Muscle of leg (tissue), 16 donors: ENCODE results near the gene PRKRIP1. TPM values are rescaled to one million over a fixed set of nuclear protein-coding genes. Genes with fewer than 3 reads are reported as not detected.
"Not testable (repeated sequence)": the region's sequence is repeated elsewhere in the genome, so short reads cannot be mapped to it uniquely, and the experiment has no call there.

Experiments used
- DNase-seq: peaks from one replicate; pipeline ENCODE4 v3.0.0; 2013
- H3K27ac ChIP-seq: one replicate; pipeline ENCODE4 v1.5.1; 2013; ENCODE audit warnings: mild to moderate bottlenecking, low read length, control low read depth
- H3K27me3 ChIP-seq: one replicate; pipeline ENCODE4 v1.6.1; 2013; ENCODE audit warnings: low read length; ENCODE audit not compliant: control insufficient read depth, insufficient read depth
- H3K36me3 ChIP-seq: one replicate; pipeline ENCODE4 v1.6.1; 2013; ENCODE audit warnings: low read length; ENCODE audit not compliant: control insufficient read depth, insufficient read depth
- H3K4me1 ChIP-seq: one replicate; pipeline ENCODE4 v1.6.1; 2013; ENCODE audit warnings: low read length; ENCODE audit not compliant: control insufficient read depth, insufficient read depth
- H3K4me3 ChIP-seq: one replicate; pipeline ENCODE4 v1.5.1; 2013; ENCODE audit warnings: low read length, control low read depth
- H3K9me3 ChIP-seq: replicated peaks from 2 replicates; pipeline ENCODE4 v1.6.1; 2013; ENCODE audit warnings: low read depth, low read length; ENCODE audit not compliant: control insufficient read depth
- WGBS: methylation state at CpG from one replicate; pipeline ENCODE4 v1.1.5; 2013; ENCODE audit warnings: missing lambda C conversion rate; ENCODE audit not compliant: insufficient coverage; 5-methylcytosine and 5-hydroxymethylcytosine counted together
- long read RNA-seq, 11 donors: transcript quantifications; one replicate each; lab custom pipeline, GENCODE V29; 2026
- polyA plus RNA-seq, 8 donors: library from polyadenylated mRNA; unstranded; fragments of 120-200 nt; gene quantifications; one replicate each; pipeline versions ENCODE4 v1.2.1 to v1.2.3, GENCODE V29; 2013; ENCODE audit warnings: inconsistent platforms in 1 of 8, low replicate concordance in 1 of 8; ENCODE audit not compliant: insufficient read length in 8 of 8, insufficient read depth in 1 of 8
- total RNA-seq: library from RNA; stranded (reverse); fragments of 120-200 nt; gene quantifications from one replicate; pipeline ENCODE4 v1.2.4, GENCODE V29; 2013

PRKRIP1 gene, protein sequence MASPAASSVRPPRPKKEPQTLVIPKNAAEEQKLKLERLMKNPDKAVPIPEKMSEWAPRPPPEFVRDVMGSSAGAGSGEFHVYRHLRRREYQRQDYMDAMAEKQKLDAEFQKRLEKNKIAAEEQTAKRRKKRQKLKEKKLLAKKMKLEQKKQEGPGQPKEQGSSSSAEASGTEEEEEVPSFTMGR
- 26.4 TPM for total RNA-seq
- 10 to 100 TPM; 24.9 to 33.5 (median 29.4) TPM for polyA plus RNA-seq
- long read RNA-seq, donor 1, partial matches to known transcripts, result 0 of 2 reads
- long read RNA-seq, donor 1, other reads (novel, unspliced or antisense), result 0 of 2 reads
- long read RNA-seq, donor 2, result 0 reads
- long read RNA-seq, donor 3, transcript PRKRIP1-201 (6 exons, 2,159 nt), result major isoform, 9 of 234 reads
- long read RNA-seq, donor 3, partial matches to known transcripts, result 222 of 234 reads
- long read RNA-seq, donor 3, other reads (novel, unspliced or antisense), result 0 of 234 reads
- long read RNA-seq, donor 4, partial matches to known transcripts, result 0 of 3 reads
- long read RNA-seq, donor 4, other reads (novel, unspliced or antisense), result 0 of 3 reads
- long read RNA-seq, donor 5, transcript PRKRIP1-201 (6 exons, 2,159 nt), result major isoform, 10 of 332 reads
- long read RNA-seq, donor 5, partial matches to known transcripts, result 307 of 332 reads
- long read RNA-seq, donor 5, other reads (novel, unspliced or antisense), result 14 of 332 reads
- long read RNA-seq, donor 6, transcript PRKRIP1-201 (6 exons, 2,159 nt), result major isoform, 6 of 351 reads
- long read RNA-seq, donor 6, partial matches to known transcripts, result 336 of 351 reads
- long read RNA-seq, donor 6, other reads (novel, unspliced or antisense), result 6 of 351 reads
- long read RNA-seq, donor 7, transcript PRKRIP1-201 (6 exons, 2,159 nt), result major isoform, 5 of 208 reads
- long read RNA-seq, donor 7, partial matches to known transcripts, result 198 of 208 reads
- long read RNA-seq, donor 7, other reads (novel, unspliced or antisense), result 5 of 208 reads
- long read RNA-seq, donor 8, partial matches to known transcripts, result 0 of 2 reads
- long read RNA-seq, donor 8, other reads (novel, unspliced or antisense), result 0 of 2 reads
- long read RNA-seq, donor 9, partial matches to known transcripts, result 135 of 139 reads
- long read RNA-seq, donor 9, other reads (novel, unspliced or antisense), result 0 of 139 reads
- long read RNA-seq, donor 10, transcript PRKRIP1-201 (6 exons, 2,159 nt), result major isoform, 5 of 17 reads
- long read RNA-seq, donor 10, partial matches to known transcripts, result 11 of 17 reads
- long read RNA-seq, donor 10, other reads (novel, unspliced or antisense), result 0 of 17 reads
- long read RNA-seq, donor 11, transcript PRKRIP1-201 (6 exons, 2,159 nt), result major isoform, 7 of 148 reads
- long read RNA-seq, donor 11, partial matches to known transcripts, result 140 of 148 reads
- long read RNA-seq, donor 11, other reads (novel, unspliced or antisense), result 0 of 148 reads

DNA sequence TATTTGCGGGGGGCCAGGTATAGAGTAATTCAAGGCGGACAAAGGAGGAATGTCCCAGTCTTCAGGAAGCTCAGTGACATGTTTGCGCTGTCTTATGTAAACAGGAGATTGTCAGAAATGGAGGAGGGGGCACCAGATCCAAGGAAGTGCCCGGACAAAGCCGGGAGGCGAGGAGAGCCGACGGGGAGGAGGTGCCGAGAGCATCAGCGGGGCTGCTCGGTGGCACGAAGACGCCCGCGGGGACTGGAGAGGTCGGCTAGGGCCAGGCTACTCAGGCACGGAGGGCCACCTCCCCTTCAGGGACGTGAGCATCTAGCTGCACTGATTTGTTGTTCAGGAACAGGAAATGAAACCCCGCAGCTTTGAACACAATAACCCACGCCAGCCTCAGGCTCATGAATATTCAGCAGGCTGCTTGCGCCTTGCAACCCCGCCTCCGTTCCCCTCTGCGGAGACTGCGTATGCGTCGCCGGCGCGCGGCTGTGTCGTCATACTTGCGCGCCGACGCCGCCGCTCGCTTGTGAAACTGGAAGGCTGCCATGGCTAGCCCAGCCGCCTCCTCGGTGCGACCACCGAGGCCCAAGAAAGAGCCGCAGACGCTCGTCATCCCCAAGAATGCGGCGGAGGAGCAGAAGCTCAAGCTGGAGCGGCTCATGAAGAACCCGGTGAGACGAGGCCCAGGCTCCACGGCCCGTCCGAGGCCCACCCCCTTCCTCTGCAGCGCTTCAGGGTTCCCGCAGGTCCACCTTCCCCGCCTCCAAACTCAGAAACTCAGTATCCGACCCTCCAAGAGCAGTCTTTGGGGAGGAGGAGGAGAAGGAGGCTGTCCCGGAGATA lies at the start of gene PRKRIP1:
Gene PRKRIP1, plus strand, starts transcription at position 491 of the 837 bp plus-strand sequence. Its CDS starts 49 bp downstream, at position 540.
- Histone ChIP-seq H3K9me3 (no peaks in the 10 kb centered on the region), H3K4me3 (peak within 1 kb of the TSS; percentile 94), H3K27me3 (no peaks in the 10 kb centered on the region), H3K36me3 (peaks cover 33% of the 10 kb centered on the region), H3K4me1 (peaks cover 7% of the 10 kb centered on the region), H3K27ac (peak within 1 kb of the TSS; percentile 93)
- peak; percentile 96 for DNase-seq
- WGBS, result under 1% methylated on average over 50 of the region's 59 CpGs

DNA sequence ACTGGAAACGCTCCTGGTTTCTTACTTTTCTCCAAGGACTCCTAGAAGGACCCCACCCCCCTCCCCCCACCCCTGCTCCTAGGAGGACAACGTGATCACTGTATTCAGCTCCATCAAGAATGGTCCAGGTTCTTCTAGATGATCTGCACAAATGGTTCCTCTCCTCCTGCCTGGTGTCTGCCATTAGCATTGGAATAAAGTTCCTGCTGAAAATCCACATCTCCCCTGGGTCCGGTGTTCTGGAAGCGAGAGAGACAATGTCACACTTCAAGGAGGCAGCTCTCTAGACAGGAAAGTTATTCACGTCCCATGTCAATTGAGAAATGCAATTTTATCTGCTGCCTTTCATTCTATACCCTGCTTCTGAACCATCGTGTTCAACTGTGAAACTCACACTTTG lies 49.2 kb upstream of the PRKRIP1 start:
- H3K4me3 ChIP-seq, H3K27me3 ChIP-seq, H3K4me1 ChIP-seq, H3K27ac ChIP-seq, H3K36me3 ChIP-seq, H3K9me3 ChIP-seq, DNase-seq: not testable (repeated sequence)
- no CpG with 5 or more reads among the region's 6 CpGs for WGBS

DNA sequence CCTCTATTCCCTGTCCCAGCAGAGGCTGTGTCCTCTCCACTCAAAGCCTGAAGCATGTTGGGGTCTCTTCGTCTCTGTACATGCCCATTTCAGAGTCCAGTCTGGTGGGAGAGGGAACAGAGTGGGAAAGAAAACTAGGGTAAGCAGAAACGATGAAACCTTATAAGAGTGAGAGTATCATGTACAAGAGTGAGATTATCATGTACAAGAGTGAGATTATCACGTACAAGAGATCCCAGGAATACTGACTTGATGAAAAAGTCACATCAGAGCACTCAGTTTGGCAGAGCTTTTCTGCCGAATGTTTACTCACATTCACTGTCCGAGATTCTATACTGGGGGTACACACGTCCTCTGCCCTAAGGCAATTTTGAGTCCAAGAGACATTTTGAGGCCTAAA lies 39.8 kb upstream of the PRKRIP1 start, which contains the start of gene SPDYE6:
Gene SPDYE6, minus strand, starts transcription at position 101 of the 400 bp plus-strand sequence. CDS start 421 bp downstream, outside the sequence.
- not testable (repeated sequence) for H3K4me3 ChIP-seq, H3K4me1 ChIP-seq, H3K27ac ChIP-seq, H3K9me3 ChIP-seq, DNase-seq, H3K36me3 ChIP-seq, H3K27me3 ChIP-seq
- WGBS, result no CpG with 5 or more reads among the region's 6 CpGs

DNA sequence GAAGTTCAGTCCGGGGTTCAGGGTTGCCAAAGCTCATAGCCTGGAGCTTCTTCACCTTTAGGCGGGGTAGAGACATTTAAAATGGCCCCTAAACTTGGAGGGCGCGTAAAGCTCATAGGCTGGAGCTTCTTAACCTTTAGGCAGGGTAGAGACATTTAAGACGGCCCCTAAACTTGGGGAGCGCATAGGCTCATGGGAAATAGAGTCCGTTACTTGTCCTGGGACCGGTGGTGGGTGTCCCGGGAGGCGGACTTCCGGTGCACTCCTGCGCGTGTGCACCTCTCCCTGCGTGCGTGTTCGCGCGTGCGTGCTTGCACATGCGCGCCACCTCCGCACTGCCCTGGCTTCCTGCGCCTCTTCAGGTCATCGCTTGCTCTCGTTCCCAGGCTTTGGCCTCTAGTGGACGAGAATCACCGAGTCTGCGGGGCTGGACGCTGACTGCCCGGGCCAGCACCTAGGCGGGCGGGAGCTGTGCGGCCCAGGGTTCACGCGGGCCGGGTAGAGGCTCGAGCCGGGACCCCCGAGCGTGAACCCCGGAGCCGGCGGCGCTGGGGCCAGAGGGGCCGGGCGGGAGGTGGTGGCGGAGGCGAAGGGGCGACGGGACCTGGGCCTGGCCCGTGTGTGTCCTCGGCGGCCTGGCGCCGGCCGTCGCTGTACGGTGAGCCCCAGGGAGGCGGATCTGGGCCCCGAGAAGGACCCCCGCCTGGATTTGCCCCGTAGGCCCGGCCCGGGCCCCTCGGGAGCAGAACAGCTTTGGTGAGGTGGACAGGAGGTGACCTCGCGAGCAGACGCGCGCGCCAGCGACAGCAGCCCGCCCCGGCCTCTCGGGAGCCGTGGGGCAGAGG lies 32.4 kb upstream of the PRKRIP1 start:
- H3K9me3 ChIP-seq, H3K4me1 ChIP-seq, H3K27me3 ChIP-seq, H3K36me3 ChIP-seq: not testable (repeated sequence)
- WGBS, result under 1% methylated on average over 45 of the region's 76 CpGs
- DNase-seq, result peak; percentile 100
- Histone ChIP-seq H3K27ac (peak overlapping the region; percentile 79), H3K4me3 (peak overlapping the region; percentile 50)

DNA sequence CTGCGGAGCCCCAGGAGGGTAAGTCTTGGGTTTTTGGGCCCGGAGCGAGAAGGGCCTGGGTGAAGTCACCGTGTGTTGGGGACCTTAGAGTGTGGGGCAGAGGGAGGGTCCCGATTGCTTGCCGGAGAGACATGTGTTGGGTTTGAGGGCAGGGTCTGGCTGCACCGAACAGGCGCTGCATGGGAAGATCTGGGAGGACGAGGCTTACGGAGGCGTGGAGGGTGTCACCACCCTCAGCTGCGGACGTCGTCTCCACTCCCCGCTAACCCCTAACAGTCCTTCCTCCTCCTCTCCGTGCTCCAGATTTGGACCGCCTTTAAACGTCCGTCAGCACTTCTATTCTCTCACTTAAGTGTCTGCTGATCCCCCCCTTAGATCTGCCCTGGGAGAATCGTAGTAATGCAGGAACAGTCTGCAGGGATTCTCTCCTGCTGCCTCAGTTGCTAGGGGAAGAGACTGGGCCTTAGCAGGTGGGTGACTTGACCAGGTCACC lies 31.7 kb upstream of the PRKRIP1 start:
- not testable (repeated sequence) for H3K36me3 ChIP-seq, H3K4me1 ChIP-seq, H3K27me3 ChIP-seq, H3K9me3 ChIP-seq
- peak; percentile 14 for DNase-seq
- H3K27ac ChIP-seq, result peak overlapping the region; percentile 79
- WGBS, result no CpG with 5 or more reads among the region's 20 CpGs
- H3K4me3 ChIP-seq, result peak overlapping the region; percentile 50

DNA sequence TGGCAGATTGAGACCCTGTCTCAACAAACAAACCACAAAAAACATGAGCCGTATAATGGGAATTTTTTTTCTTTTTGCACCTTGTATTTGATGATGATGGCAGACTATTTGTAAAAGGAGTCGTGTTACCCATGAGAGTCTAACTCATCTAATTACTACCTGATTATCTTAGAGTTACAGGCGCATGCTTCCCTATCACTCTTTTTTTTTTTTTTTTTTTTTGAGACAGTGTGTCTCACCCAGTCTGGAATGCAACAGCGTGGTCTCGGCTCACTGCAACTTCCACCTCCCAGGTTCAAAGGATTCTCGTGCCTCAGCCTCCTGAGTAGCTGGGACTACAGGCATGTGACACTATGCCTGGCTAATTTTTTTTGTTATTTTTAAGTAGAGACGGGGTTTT lies 30.8 kb upstream of the PRKRIP1 start:
- not testable (repeated sequence) for H3K36me3 ChIP-seq, H3K9me3 ChIP-seq, H3K4me1 ChIP-seq, DNase-seq, H3K27me3 ChIP-seq, H3K27ac ChIP-seq, H3K4me3 ChIP-seq
- no CpG with 5 or more reads among the region's 7 CpGs for WGBS

DNA sequence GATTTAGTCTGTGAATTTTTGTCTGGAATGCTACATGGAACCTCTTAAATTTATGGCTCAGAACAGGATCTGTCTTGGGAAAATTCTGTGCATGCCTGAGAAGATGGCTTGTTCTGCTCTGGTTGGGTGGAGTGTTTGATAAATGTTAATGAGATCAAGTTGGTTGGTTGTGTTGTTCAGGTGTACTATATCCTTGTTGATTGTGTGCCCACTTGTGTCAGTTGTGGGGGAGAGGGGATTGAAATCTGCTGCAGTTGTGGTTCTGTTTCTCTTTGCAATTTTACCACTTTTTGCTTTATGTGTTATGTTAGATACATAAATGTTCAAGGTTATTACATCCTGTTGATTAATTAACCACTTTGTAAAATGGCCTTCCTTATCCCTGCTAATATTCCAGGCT lies 26.1 kb upstream of the PRKRIP1 start:
- not testable (repeated sequence) for H3K9me3 ChIP-seq, H3K36me3 ChIP-seq, H3K4me1 ChIP-seq, H3K27ac ChIP-seq, DNase-seq, H3K27me3 ChIP-seq, H3K4me3 ChIP-seq

DNA sequence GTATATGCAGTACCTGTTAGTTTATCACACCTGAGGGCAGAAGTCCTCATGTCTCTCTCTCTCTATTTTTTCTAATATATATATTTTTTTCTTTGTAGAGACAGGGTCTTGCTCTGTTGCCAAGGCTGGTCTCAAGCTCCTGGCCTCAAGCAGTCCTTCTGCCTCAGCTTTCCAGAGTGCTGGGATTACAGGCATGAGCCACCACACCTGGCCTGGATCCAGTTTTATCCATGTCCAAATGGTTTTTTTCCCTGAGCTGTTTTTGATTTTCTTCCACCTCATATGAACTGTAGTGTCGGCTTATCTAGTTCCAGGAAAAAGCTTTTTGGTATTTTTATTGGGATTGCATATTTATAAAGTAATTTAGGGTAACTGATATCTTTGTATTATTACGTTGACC lies 23.4 kb upstream of the PRKRIP1 start:
- H3K4me3 ChIP-seq, H3K27ac ChIP-seq, H3K27me3 ChIP-seq, H3K4me1 ChIP-seq, DNase-seq, H3K9me3 ChIP-seq, H3K36me3 ChIP-seq: not testable (repeated sequence)
- no CpG with 5 or more reads among the region's 2 CpGs for WGBS
